ENCODE data around the gene UROD. TPM values are rescaled to one million over a fixed set of nuclear protein-coding genes. Genes with fewer than 3 reads are reported as not detected.

Gene UROD
- total RNA-seq, 1 donor from 2014 or later: 84.7 TPM

DNA sequence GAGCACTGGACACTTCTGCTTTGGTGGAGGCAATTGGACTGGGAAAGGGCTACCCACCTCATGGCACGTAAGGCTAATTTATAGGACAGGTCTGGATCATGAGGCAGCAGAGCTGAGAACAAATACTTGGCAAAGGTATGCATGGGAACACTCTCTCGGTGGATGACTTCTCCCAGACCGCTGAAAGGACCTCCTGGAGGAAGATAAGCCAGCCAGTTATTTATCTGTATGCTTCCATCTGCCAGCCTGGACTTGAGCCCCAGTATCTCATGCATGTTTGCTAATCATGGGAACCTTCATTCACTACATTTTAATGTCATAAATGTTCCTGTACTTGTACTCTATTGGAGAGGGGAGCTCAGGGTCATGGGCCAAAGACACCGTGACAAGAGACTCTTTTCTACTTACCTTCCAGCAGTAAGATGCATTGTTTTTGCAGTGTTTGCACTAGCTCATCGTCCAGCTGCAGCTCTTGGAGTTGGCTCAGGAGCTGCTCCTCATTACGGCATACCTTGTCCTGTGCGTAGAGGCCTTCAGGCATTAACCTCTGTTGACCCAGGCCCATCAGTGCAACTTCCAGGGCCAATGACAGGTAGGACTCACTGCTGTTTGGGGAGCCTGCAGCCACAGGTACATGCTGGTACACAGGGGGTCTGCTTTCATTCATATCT, 23.7 kb downstream of the UROD start:
- Mint-ChIP-seq H3K27me3 (no peaks in the 10 kb centered on the region), H3K4me1 (ENCODE audit: unreplicated experiment) (no peaks in the 10 kb centered on the region), H3K9me3 (no peaks in the 10 kb centered on the region), H3K4me3 (no peak overlapping the region), H3K27ac (no peak overlapping the region), H3K36me3 (no peaks in the 10 kb centered on the region)
- TF ChIP-seq, protein P1, sequence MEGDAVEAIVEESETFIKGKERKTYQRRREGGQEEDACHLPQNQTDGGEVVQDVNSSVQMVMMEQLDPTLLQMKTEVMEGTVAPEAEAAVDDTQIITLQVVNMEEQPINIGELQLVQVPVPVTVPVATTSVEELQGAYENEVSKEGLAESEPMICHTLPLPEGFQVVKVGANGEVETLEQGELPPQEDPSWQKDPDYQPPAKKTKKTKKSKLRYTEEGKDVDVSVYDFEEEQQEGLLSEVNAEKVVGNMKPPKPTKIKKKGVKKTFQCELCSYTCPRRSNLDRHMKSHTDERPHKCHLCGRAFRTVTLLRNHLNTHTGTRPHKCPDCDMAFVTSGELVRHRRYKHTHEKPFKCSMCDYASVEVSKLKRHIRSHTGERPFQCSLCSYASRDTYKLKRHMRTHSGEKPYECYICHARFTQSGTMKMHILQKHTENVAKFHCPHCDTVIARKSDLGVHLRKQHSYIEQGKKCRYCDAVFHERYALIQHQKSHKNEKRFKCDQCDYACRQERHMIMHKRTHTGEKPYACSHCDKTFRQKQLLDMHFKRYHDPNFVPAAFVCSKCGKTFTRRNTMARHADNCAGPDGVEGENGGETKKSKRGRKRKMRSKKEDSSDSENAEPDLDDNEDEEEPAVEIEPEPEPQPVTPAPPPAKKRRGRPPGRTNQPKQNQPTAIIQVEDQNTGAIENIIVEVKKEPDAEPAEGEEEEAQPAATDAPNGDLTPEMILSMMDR (conservative IDR thresholded peaks at IDR 0.05): no peak
- no peak for DNase-seq (ENCODE audit: extremely low spot score, unreplicated experiment)

DNA sequence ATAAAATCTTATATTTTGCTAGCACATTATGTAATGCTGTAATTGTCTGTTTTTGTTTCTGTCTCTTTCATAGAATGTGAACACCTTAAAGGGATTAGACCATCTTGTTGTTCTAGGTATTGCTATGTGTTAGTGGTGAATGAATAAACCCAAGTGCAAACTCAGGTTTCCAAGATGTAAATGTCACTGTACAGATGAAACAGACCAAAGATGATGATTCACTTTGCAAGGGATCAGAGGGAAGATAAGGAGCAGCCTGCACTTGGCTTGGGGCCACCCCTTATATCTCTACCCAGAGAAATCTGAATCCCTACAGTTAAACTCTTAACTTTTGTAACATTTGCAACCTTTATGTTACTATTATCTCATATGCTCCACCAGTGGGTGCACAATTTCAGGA, 25.4 kb downstream of the UROD start:
- no peaks in the 10 kb centered on the region for H3K27me3 Mint-ChIP-seq
- no peaks in the 10 kb centered on the region for H3K9me3 Mint-ChIP-seq
- H3K4me1 Mint-ChIP-seq (ENCODE audit: unreplicated experiment): no peaks in the 10 kb centered on the region
- TF ChIP-seq, protein P1 (conservative IDR thresholded peaks at IDR 0.05): no peak
- no peaks in the 10 kb centered on the region for H3K36me3 Mint-ChIP-seq
- no peak overlapping the region for H3K27ac Mint-ChIP-seq
- no peak for DNase-seq (ENCODE audit: extremely low spot score, unreplicated experiment)
- H3K4me3 Mint-ChIP-seq: no peak overlapping the region

DNA sequence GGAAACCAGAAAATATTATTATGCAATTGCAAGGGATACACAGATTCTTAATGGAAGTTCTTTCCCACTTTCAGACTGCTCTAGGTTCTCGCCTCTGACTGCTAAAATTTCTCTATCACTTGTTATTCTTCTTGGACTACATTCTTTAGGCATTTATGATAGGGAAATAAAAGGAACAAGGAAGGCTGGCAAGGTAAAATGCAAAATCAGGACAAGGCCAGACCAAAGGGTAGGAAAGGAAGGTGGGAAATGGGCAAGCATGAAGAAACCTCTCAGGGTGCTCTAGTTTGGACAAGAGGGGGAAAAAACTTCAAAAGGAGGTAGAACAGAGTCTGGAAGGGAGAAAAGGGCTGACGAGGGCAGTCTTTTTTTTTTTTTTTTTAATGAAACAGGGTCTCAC, 26.2 kb downstream of the UROD start:
- Mint-ChIP-seq H3K4me3 (no peak overlapping the region), H3K27me3 (no peaks in the 10 kb centered on the region), H3K4me1 (ENCODE audit: unreplicated experiment) (no peaks in the 10 kb centered on the region), H3K27ac (no peak overlapping the region), H3K9me3 (no peaks in the 10 kb centered on the region), H3K36me3 (no peaks in the 10 kb centered on the region)
- DNase-seq (ENCODE audit: extremely low spot score, unreplicated experiment): no peak
- TF ChIP-seq, protein P1 (conservative IDR thresholded peaks at IDR 0.05): no peak

DNA sequence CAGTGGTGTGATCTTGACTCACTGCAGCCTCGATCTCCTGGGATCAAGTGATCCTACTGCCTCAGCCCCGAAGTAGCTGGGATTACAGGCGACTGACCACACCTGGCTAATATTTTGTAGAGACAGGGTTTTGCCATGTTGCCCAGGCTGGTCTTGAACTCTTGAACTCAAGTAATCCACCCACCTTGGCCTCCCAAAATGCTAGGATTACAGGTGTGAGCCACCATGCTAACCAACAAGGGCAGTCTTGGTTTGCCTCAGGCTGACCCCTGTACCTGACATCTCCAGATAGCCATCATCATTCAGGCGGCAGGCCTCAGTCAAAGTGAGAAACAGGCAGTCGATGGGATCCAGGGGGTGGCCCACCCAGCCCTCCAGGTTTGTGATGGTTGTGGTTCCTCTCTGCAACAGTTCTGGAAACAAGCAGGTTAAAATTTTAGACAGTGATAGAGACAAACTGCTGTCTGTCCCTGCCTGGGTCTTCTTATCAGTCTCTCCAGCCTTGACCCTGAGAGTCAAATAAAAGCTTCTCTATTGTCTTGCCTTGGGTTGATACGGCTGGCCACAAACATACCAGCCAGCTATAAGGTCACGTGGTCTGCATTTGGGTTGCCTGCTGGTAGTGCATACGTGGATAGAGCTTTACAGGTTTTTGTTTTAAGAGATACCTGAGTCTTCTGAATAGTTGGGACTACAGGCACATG, 26.8 kb downstream of the UROD start:
- TF ChIP-seq, protein P1 (conservative IDR thresholded peaks at IDR 0.05): no peak
- DNase-seq (ENCODE audit: extremely low spot score, unreplicated experiment): no peak
- Mint-ChIP-seq H3K36me3 (no peaks in the 10 kb centered on the region), H3K4me1 (ENCODE audit: unreplicated experiment) (no peaks in the 10 kb centered on the region), H3K9me3 (no peaks in the 10 kb centered on the region), H3K27ac (no peak overlapping the region), H3K27me3 (no peaks in the 10 kb centered on the region), H3K4me3 (no peak overlapping the region)

DNA sequence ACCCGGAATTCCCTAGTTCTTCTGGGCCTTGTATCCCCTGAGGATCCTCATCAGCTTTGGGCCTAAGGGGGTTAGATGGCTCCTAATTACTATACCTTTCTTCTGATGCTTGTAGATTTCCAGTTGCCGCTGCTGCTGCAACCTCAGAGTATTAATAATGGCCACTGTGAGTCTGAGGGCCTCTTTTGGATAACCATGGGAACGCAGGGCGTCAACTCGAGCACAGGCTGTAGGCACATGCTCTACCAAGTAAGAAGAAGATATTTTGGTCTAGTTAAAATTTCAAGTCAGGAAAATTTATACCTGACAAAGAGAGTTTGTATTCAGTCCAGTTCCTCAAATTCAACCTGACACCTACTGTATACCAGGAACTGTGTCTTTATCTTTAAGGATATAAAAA, 28.2 kb downstream of the UROD start:
- no peak overlapping the region for H3K4me3 Mint-ChIP-seq
- DNase-seq (ENCODE audit: extremely low spot score, unreplicated experiment): no peak
- no peaks in the 10 kb centered on the region for H3K36me3 Mint-ChIP-seq
- H3K9me3 Mint-ChIP-seq: no peaks in the 10 kb centered on the region
- no peak overlapping the region for H3K27ac Mint-ChIP-seq
- H3K4me1 Mint-ChIP-seq (ENCODE audit: unreplicated experiment): no peaks in the 10 kb centered on the region
- TF ChIP-seq, protein P1 (conservative IDR thresholded peaks at IDR 0.05): no peak
- no peaks in the 10 kb centered on the region for H3K27me3 Mint-ChIP-seq

Measured in type B pancreatic cell (in vitro differentiated cells).